ENCODE data around the gene TFB1M.

- TF ChIP-seq CTCF (IDR thresholded peaks at IDR 0.05; ENCODE audit: low read length) = no peak
- no peak for TF ChIP-seq EZH2 (IDR thresholded peaks at IDR 0.05; ENCODE audit: borderline replicate concordance, low read length)
Observed at GRCh38 chr6:155314773-155315515, 660 bp upstream of the TFB1M start.

Measured in OCI-LY1 (cell line).